NK-92 (cell line): ENCODE measurements around the gene ELFN2.

Experiments
- DNase-seq: peaks from one replicate; lab custom pipeline; 2025; ENCODE audit not compliant: unreplicated experiment; lab: John Stamatoyannopoulos, UW

Gene ELFN2

GRCh38 chr22:37456346-37456745, 29.1 kb upstream of the ELFN2 start:
- DNase-seq: no peak

DNA sequence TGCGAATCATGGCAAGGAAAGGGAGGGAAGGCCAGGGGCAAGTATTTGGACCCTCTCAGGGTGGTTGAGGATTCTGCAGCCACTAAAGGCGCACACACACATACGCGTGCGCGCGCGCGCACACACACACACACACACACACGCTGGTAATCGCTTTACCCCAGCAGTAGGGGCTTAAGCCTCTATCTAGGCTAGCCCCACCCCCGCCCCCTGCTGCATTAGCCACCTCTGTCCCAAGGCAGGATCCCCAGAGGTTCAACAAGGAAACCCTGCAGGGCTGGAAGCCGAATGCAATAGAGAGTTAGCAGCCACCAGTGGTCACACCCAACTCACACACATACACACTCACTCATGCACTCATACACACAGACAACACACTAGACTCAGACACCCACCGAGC, 28.6 kb upstream of the ELFN2 start:
- no peak for DNase-seq

GRCh38 chr22:37454857-37455686, 27.8 kb upstream of the ELFN2 start:
- DNase-seq: no peak

DNA sequence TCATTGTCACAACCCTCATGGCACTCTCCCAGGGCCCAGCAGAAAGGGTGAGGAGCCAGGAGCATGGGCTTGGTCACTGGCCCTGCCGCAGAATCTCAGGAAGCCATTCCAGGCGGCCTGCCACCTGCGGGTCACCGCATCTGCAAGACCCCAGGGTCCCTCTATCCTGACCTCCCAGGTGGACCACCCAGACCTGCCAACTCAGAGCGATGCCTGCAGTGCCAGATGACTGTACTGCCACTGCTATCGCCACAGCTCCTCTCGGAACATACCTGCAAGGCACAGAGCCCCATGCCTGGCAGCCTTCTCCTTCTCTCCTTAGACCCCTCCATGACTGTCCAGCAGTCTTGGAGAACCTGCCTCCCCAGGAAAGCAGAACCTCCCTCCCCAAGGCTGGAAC, 26.4 kb upstream of the ELFN2 start:
- no peak for DNase-seq

GRCh38 chr22:37451218-37451617, 23.9 kb upstream of the ELFN2 start:
- no peak for DNase-seq

- DNase-seq: no peak
Measured at GRCh38 chr22:37449331-37450001, 22.2 kb upstream of the ELFN2 start.

- no peak for DNase-seq
Measured at GRCh38 chr22:37448516-37449127, 21.3 kb upstream of the ELFN2 start.

GRCh38 chr22:37445501-37445900, 18.2 kb upstream of the ELFN2 start:
- DNase-seq: no peak

DNA sequence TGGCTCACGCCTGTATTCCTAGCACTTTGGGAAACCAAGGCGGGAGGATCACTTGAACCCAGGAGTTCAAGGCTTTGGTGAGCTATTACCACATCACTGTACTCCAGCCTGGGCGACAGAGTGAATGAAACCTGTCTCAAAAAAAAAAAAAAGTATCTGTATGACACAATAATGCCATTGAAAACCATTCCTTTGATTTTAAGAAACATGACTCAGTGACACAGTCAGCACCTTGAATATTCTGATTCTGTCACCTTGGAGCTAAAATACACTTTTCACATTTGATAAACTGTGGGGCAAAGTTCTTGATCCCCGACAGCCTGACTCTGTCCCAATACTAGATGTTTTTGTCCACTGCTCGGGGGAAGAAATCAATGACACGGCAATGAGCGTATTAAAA, 16.7 kb upstream of the ELFN2 start:
- no peak for DNase-seq

GRCh38 chr22:37443086-37443485, 15.8 kb upstream of the ELFN2 start:
- no peak for DNase-seq

GRCh38 chr22:37442537-37442936, 15.3 kb upstream of the ELFN2 start:
- no peak for DNase-seq

DNA sequence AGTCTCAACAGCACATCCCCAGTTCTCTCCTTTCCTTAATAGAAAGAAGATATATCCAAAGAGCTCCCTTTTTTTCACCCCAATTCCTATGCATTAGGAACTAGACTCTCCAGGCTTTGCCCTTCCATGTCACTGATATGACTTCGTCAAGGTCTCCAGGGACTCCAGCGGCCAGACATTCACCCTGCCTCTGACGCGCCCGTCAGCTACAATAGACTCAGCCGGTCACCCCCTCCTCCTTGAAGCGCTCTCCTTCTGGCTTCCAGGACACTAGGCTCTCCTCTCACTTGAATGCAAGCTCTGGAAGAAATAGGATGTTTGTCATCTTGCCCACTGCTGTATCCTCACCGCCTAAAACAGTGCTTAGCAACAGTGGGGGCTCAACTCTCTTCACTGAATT, 14.9 kb upstream of the ELFN2 start:
- DNase-seq: no peak

- no peak for DNase-seq
Measured at GRCh38 chr22:37440875-37441274, 13.6 kb upstream of the ELFN2 start.

DNA sequence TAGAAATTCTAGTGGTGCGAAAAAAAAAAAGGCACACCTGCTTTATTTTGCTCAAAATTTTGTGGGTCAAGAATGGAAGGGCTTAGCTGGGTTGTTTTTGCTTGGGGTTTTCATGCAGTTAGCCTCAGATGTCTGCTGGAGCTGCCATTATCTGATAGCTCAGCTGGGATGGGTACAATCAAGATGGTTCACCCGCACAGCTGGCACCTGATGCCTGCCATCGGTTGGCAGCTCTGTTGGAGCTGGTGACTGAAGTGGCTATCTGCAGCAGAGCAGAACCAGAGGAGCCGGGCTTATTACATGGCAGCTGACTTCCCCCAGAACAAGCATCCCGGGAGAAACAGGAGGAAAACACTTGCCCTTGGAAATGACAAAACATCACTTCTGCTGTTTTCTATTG, 12.1 kb upstream of the ELFN2 start:
- DNase-seq: no peak

- DNase-seq: no peak
Measured at GRCh38 chr22:37435970-37436603, 8.8 kb upstream of the ELFN2 start.

DNA sequence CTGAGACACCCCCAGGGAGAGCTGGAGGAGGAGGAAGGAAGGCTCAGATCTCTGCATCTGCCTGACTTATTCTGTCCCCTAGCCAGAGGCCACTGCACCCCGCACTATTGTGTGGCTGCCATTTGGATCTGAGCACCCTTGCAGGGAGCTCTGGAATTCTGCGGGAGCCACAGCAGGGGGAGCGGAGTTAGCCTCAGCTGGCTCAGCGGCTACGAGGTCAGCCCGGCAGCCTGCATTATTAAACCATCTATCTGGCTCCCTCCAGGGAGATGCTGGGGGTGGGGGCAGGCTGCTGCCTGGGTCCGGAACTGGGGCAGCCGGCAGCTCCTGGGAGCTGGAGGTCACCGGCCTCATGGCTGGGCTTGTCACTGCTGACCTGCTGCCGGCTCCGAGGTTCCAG, 6.5 kb upstream of the ELFN2 start:
- no peak for DNase-seq

DNA sequence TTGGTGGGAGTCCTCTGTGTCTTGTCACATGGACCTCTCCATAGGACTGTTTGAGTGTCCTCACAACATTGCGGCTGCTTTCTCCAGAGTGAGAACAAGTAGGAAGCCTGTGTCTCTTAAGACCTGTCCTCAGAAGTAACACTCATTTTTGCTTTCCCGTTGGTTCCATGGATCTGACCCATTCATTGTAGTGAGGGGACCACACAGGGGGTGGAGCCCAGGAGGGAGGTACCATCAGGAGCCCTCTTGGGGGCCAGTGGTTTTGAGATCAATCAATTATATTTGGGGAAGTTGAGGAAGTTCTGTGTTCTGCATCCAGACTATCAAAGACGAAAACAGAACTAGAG, 5.4 kb upstream of the ELFN2 start:
- no peak for DNase-seq

DNA sequence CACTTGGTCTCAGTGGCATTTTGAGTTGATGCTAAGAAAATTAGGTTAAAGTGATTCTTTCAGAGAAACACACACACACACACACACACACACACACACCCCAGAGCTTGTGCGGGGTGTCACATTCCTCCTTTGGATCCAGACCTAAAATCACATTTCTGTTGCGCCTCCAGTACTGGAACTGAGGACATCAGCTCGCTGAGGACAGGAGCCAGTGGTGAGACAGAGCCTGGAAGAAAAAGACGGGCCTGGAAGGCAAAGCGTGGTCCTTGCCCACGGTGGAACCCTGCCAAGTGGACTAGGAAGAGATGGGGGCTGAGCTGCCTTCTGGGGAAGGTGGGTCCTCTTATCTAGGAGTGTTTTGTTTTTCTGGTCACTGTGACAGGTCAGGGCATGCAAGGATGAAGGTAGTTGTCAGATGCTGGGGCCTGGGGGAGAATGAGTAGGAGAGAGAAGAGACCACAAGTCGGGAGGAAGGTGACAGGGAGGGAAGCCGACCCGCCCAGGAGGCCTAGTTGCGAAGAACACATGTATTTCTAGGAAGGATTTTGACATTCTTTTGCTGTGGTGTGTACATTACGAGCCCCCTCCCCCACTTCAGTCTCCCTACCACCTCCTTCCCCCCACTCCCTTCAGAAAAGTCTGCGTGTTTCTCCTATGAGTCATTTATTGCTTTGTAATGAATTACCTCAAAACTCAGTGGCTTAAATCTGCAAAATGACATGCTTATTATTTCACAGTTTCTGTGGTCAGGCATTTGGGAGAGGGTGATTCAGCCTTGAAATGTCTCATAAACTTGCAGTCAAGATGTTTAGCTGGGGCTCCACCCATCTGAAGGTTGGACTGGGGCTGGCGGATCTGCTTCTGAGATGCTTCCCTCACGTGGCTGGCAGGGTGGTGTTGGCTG, 4.8 kb upstream of the ELFN2 start:
- DNase-seq: no peak

GRCh38 chr22:37431366-37431765, 4.1 kb upstream of the ELFN2 start:
- DNase-seq: no peak

- no peak for DNase-seq
Measured at GRCh38 chr22:37430941-37431340, 3.7 kb upstream of the ELFN2 start.
